ENCODE results near the gene BBC3.
A peak's percentile ranks its signal among the peaks of the same experiment; 100 is the strongest.

The BBC3 gene

DNA sequence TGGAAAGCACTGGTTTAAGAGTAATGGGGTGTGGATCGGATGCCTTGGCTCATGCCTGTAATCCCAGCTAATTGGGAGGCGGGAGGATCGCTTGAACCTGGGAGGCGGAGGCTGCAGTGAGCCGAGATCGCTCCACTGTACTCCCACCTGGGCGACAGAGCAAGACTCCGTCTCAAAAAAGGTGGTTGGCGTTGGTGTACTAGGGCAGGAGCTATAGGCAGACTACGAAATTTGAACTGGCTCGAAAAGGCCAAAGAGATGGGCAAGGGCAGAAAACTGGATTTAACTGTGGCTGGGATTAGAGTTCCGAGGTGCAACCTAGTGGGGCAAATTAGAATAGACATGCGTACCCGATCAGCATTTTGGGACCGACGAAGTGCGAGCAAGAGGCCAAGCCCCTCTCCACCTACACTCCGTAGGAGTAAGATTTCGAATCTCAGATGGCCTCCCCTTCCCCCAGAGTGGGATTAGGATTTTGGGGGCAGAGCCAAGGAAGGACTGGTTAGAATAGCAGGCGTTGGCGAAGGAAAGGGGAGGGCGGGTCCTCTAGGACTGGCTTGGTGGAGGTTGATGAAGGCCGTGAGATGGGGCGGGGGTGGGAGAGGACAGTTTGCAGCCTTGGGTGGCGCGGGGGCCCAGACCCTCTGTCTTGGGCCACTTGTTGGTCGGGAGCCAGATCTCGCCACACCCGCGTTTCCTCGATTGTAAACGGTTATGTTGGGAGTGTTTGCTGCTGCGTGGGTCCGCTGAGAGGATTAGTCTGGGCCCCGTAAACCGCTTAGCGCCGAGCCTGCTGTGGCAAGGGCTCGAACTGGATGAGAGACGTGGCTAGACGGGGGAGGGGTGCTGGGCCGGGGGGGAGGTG, 41.7 kb upstream of the BBC3 start:
- H3K79me2 ChIP-seq (ENCODE audit: insufficient read depth, low read length): no peaks in the 10 kb centered on the region
- peak overlapping the region; percentile 89 for H3K27ac ChIP-seq (ENCODE audit: low read depth, low read length)
- H3K27me3 ChIP-seq (ENCODE audit: low read length): no peaks in the 10 kb centered on the region
- no peaks in the 10 kb centered on the region for H3K36me3 ChIP-seq (ENCODE audit: low read length)
- H2AFZ ChIP-seq (ENCODE audit: low read depth, low read length, severe bottlenecking): peak overlapping the region; percentile 29
- H4K20me1 ChIP-seq (ENCODE audit: low read depth, low read length): no peaks in the 10 kb centered on the region
- peak overlapping the region; percentile 87 for H3K9ac ChIP-seq (ENCODE audit: low read length)
- TF ChIP-seq EZH2phosphoT487 (conservative IDR thresholded peaks at IDR 0.05; ENCODE audit: low read length): no peak
- TF ChIP-seq, protein P1, sequence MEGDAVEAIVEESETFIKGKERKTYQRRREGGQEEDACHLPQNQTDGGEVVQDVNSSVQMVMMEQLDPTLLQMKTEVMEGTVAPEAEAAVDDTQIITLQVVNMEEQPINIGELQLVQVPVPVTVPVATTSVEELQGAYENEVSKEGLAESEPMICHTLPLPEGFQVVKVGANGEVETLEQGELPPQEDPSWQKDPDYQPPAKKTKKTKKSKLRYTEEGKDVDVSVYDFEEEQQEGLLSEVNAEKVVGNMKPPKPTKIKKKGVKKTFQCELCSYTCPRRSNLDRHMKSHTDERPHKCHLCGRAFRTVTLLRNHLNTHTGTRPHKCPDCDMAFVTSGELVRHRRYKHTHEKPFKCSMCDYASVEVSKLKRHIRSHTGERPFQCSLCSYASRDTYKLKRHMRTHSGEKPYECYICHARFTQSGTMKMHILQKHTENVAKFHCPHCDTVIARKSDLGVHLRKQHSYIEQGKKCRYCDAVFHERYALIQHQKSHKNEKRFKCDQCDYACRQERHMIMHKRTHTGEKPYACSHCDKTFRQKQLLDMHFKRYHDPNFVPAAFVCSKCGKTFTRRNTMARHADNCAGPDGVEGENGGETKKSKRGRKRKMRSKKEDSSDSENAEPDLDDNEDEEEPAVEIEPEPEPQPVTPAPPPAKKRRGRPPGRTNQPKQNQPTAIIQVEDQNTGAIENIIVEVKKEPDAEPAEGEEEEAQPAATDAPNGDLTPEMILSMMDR (IDR thresholded peaks at IDR 0.05; ENCODE audit: insufficient read depth, low read length, poor library complexity, severe bottlenecking): no peak
- H3K4me2 ChIP-seq (ENCODE audit: low read depth, low read length, poor library complexity, severe bottlenecking): peak overlapping the region; percentile 86
- H3K4me3 ChIP-seq (ENCODE audit: insufficient read depth, low read length, poor library complexity, severe bottlenecking): peak overlapping the region; percentile 74
- H3K9me3 ChIP-seq (ENCODE audit: insufficient read depth, low read length): no peaks in the 10 kb centered on the region
- H3F3A ChIP-seq (ENCODE audit: insufficient read depth): 0 out of 2 replicates have a peak, but pooled peaks cover 6% of the 10 kb centered on the region
- no peaks in the 10 kb centered on the region for H3K9me2 ChIP-seq (replicated peaks; ENCODE audit: insufficient read depth, low read length)

DNA sequence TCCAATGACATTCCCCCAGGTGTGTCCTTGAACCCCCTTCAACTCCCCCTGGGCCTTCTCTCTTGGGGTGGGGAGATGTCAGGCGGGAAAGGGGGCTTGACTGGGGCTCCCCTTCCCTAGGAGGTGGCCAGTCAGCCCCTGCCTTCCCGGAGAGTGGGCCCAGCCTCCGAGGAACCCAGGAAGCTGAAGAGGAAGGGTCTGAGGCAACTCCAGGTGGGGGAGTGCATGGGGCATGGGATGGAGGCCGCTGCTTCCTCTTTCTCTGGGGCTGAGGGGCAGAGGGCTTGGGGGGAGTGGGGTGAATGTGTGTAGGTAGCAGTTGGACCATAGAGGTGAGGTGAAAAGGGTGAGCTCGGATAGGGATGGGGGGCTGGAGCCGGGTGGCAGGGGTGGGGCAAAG, 41.0 kb upstream of the BBC3 start:
- no peak overlapping the region for H3K9ac ChIP-seq (ENCODE audit: low read length)
- no peak overlapping the region for H3K4me2 ChIP-seq (ENCODE audit: low read depth, low read length, poor library complexity, severe bottlenecking)
- H3K9me2 ChIP-seq (replicated peaks; ENCODE audit: insufficient read depth, low read length): no peaks in the 10 kb centered on the region
- no peaks in the 10 kb centered on the region for H3K9me3 ChIP-seq (ENCODE audit: insufficient read depth, low read length)
- no peak overlapping the region for H3K27ac ChIP-seq (ENCODE audit: low read depth, low read length)
- no peaks in the 10 kb centered on the region for H3K36me3 ChIP-seq (ENCODE audit: low read length)
- H3K79me2 ChIP-seq (ENCODE audit: insufficient read depth, low read length): no peaks in the 10 kb centered on the region
- TF ChIP-seq EZH2phosphoT487 (conservative IDR thresholded peaks at IDR 0.05; ENCODE audit: low read length): no peak
- TF ChIP-seq, protein P1 (IDR thresholded peaks at IDR 0.05; ENCODE audit: insufficient read depth, low read length, poor library complexity, severe bottlenecking): no peak
- H4K20me1 ChIP-seq (ENCODE audit: low read depth, low read length): no peaks in the 10 kb centered on the region
- no peak overlapping the region for H2AFZ ChIP-seq (ENCODE audit: low read depth, low read length, severe bottlenecking)
- H3K4me3 ChIP-seq (ENCODE audit: insufficient read depth, low read length, poor library complexity, severe bottlenecking): no peak overlapping the region
- H3F3A ChIP-seq (ENCODE audit: insufficient read depth): 0 out of 2 replicates have a peak, but pooled peaks cover 6% of the 10 kb centered on the region
- no peaks in the 10 kb centered on the region for H3K27me3 ChIP-seq (ENCODE audit: low read length)

DNA sequence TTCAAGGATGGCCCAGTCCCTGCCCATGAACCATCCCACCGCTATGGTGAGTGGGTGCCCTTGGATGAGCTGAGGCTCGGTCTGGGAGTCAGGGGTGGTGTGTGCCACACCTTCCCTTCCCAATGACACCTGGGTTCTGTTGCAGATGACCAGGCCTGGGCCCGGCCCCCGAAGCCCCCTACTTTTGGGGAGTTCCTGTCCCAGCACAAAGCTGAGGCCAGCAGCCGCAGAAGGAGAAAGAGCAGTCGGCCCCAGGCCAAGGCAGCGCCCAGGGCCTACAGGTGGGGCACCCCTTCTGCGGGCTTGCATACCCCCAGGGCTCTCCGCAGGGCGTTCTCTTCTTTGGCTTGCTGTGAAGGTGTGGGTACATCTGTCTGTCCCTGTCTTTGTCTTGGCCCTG, 39.4 kb upstream of the BBC3 start:
- Histone ChIP-seq H3K9ac (ENCODE audit: low read length) (no peak overlapping the region), H3K79me2 (ENCODE audit: insufficient read depth, low read length) (no peaks in the 10 kb centered on the region), H3K9me2 (replicated peaks; ENCODE audit: insufficient read depth, low read length) (no peaks in the 10 kb centered on the region), H3K36me3 (ENCODE audit: low read length) (no peaks in the 10 kb centered on the region), H4K20me1 (ENCODE audit: low read depth, low read length) (no peaks in the 10 kb centered on the region), H3K9me3 (ENCODE audit: insufficient read depth, low read length) (no peaks in the 10 kb centered on the region), H3K27ac (ENCODE audit: low read depth, low read length) (no peak overlapping the region), H2AFZ (ENCODE audit: low read depth, low read length, severe bottlenecking) (no peak overlapping the region), H3K27me3 (ENCODE audit: low read length) (no peaks in the 10 kb centered on the region), H3K4me2 (ENCODE audit: low read depth, low read length, poor library complexity, severe bottlenecking) (no peak overlapping the region), H3F3A (ENCODE audit: insufficient read depth) (0 out of 2 replicates have a peak, but pooled peaks cover 6% of the 10 kb centered on the region), H3K4me3 (ENCODE audit: insufficient read depth, low read length, poor library complexity, severe bottlenecking) (no peak overlapping the region)
- TF ChIP-seq, protein P1 (IDR thresholded peaks at IDR 0.05; ENCODE audit: insufficient read depth, low read length, poor library complexity, severe bottlenecking): no peak
- no peak for TF ChIP-seq EZH2phosphoT487 (conservative IDR thresholded peaks at IDR 0.05; ENCODE audit: low read length)

Measured in SU-DHL-6 (cell line).